DND-41 (cell line): Measurements from ENCODE around the gene PARN.

Source experiments
- ATAC-seq: fragments of 200-7000 bp; cut with Tn5 transposase; 3 replicates; pipeline ENCODE4 v1.9.1; 2021; ENCODE audit warnings: low read depth; ENCODE audit not compliant: insufficient read depth
- DNase-seq: peaks from one replicate; pipeline ENCODE4 v3.0.0-alpha.2; 2020
- H2AFZ ChIP-seq: 2 replicates; pipeline ENCODE4 v1.6.0; 2012; ENCODE audit warnings: low read depth, low read length
- H3K27ac ChIP-seq: 2 replicates; pipeline ENCODE4 v1.5.1; 2012; ENCODE audit warnings: low read length, inconsistent platforms
- H3K27me3 ChIP-seq: fragments of 200-600 bp; sonication (generic); 2 replicates; pipeline ENCODE4 v1.6.0; 2012; ENCODE audit warnings: low read length, mild to moderate bottlenecking, inconsistent platforms; ENCODE audit not compliant: insufficient read depth, poor library complexity
- H3K36me3 ChIP-seq: 2 replicates; pipeline ENCODE4 v1.5.1; 2012; ENCODE audit warnings: low read length, inconsistent platforms; ENCODE audit not compliant: insufficient read depth
- H3K4me1 ChIP-seq: 2 replicates; pipeline ENCODE4 v1.5.1; 2012; ENCODE audit warnings: mild to moderate bottlenecking, low read length; ENCODE audit not compliant: insufficient read depth
- H3K4me2 ChIP-seq: 2 replicates; pipeline ENCODE4 v1.6.0; 2012; ENCODE audit warnings: mild to moderate bottlenecking, moderate library complexity, low read length, inconsistent platforms; ENCODE audit not compliant: insufficient read depth
- H3K4me3 ChIP-seq, 2 experiments: fragments of 200-600 bp in 1 of 2; shearing (Covaris generic) in 1 of 2; 2 replicates each; pipeline ENCODE4 v1.5.1; 2012 to 2016; ENCODE audit warnings: inconsistent platforms in 2 of 2, low read length in 2 of 2, mild to moderate bottlenecking in 2 of 2, low read depth in 1 of 2, moderate library complexity in 1 of 2
- H3K79me2 ChIP-seq: 2 replicates; pipeline ENCODE4 v1.6.0; 2012; ENCODE audit warnings: low read length, inconsistent platforms; ENCODE audit not compliant: insufficient read depth
- H3K9ac ChIP-seq: 2 replicates; pipeline ENCODE4 v1.6.0; 2012; ENCODE audit warnings: low read depth, mild to moderate bottlenecking, inconsistent platforms, low read length, moderate library complexity
- H3K9me3 ChIP-seq: 2 replicates; pipeline ENCODE4 v1.5.1; 2012; ENCODE audit warnings: low read length, moderate library complexity, mild to moderate bottlenecking, inconsistent platforms; ENCODE audit not compliant: insufficient read depth, severe bottlenecking
- H4K20me1 ChIP-seq: 2 replicates; pipeline ENCODE4 v1.6.0; 2012; ENCODE audit warnings: low read length; ENCODE audit not compliant: insufficient read depth
- CTCF ChIP-seq: IDR thresholded peaks from 2 replicates; pipeline ENCODE4 v1.5.1; 2012; ENCODE audit warnings: borderline replicate concordance, low read length, moderate library complexity, mild to moderate bottlenecking; ENCODE audit not compliant: poor library complexity, severe bottlenecking; ENCODE audit errors: extremely low read depth
- EZH2 ChIP-seq: IDR thresholded peaks from 3 replicates; pipeline ENCODE4 v1.6.1; 2012; ENCODE audit warnings: borderline replicate concordance, low read depth, mild to moderate bottlenecking, moderate library complexity, low read length, inconsistent platforms; ENCODE audit not compliant: severe bottlenecking

Gene PARN

DNA sequence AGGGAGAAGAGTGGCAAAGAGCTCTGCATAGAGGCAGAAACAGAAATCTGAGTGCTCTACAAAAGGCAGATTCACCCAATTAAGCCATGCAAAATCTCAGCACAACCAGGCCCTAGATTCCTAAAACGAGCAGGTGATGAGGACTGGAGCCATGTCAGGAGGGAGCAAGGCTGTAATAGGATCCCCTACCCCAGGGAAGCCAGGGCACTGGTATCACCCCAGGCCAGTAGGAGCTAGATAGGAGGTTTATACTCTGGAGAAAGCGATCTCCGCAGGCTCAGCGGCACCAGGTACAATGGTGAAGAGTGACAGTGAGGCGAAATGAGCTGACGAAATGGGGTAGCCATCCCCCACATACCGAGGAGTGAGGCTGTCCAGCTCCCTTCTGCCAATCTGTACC is 171.5 kb downstream of the PARN start:
- ATAC-seq, result no peak
- Histone ChIP-seq H4K20me1 (no peaks in the 10 kb centered on the region), H2AFZ (no peak overlapping the region), H3K4me3 (no peak overlapping the region), H3K27me3 (no peaks in the 10 kb centered on the region), H3K4me1 (no peaks in the 10 kb centered on the region), H3K79me2 (no peaks in the 10 kb centered on the region), H3K9ac (no peak overlapping the region), H3K36me3 (peaks cover 28% of the 10 kb centered on the region; the same call in 1 of the 2 replicates), H3K9me3 (no peaks in the 10 kb centered on the region), H3K27ac (no peak overlapping the region), H3K4me2 (no peak overlapping the region)
- no peak for TF ChIP-seq CTCF
- no peak for TF ChIP-seq EZH2
- no peak for DNase-seq

DNA sequence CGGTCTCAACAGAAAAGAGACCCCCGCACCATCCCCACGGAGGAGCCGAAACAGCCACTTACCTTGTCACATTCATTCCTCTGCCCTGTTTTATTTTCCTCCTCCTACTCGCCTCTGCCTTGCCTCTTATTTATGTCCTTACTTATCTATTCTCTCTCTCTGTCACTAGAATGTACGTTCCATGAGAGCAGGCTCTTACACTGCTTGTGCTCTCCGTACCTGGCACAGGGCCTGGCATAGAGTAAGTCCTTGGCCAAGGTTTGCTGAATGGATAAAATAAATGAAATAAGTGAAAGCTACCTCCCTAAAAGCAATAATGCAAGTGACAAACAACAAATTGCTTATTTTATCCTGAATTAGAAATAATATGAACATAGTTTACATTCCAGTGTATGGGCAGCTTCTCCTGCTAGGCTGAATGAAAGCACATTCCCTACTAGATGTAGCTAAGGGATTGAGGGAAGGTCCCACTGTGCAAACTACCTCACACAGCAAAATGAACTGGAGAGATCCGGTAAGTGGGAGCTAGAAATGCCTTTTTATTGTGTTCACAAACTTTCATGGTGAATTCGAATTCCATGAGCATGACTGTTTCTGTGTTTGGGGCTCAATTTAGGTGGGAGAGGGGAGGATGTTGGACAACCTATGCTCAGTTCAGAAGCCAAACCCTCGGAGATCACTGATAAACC is 173.1 kb downstream of the PARN start:
- H4K20me1 ChIP-seq, result no peaks in the 10 kb centered on the region
- ATAC-seq, result no peak
- H2AFZ ChIP-seq, result no peak overlapping the region
- H3K4me1 ChIP-seq, result no peaks in the 10 kb centered on the region
- H3K27ac ChIP-seq, result no peak overlapping the region
- no peaks in the 10 kb centered on the region for H3K27me3 ChIP-seq
- H3K9me3 ChIP-seq, result no peaks in the 10 kb centered on the region
- TF ChIP-seq CTCF (no peak), EZH2 (no peak)
- H3K79me2 ChIP-seq, result no peaks in the 10 kb centered on the region
- no peak overlapping the region for H3K4me3 ChIP-seq
- H3K9ac ChIP-seq, result no peak overlapping the region
- no peak overlapping the region for H3K4me2 ChIP-seq
- H3K36me3 ChIP-seq, result peaks cover 28% of the 10 kb centered on the region; the same call in 1 of the 2 replicates
- DNase-seq, result no peak

- Histone ChIP-seq H3K4me1 (no peaks in the 10 kb centered on the region), H4K20me1 (0 out of 2 replicates have a peak, but pooled peaks cover 3% of the 10 kb centered on the region), H2AFZ (no peak overlapping the region), H3K27ac (no peak overlapping the region), H3K27me3 (no peaks in the 10 kb centered on the region), H3K4me2 (no peak overlapping the region), H3K36me3 (peaks cover 15% of the 10 kb centered on the region; the same call in 1 of the 2 replicates), H3K9ac (no peak overlapping the region), H3K9me3 (no peaks in the 10 kb centered on the region), H3K4me3 (no peak overlapping the region), H3K79me2 (no peaks in the 10 kb centered on the region)
- ATAC-seq, result no peak
- no peak for TF ChIP-seq CTCF
- TF ChIP-seq EZH2, result no peak
- DNase-seq, result no peak
Measured at GRCh38 chr16:14455573-14455972, 174.5 kb downstream of the PARN start.
